Spinal cord (tissue), 10 donors: ENCODE results near the gene PSG5. TPM values are rescaled to one million over a fixed set of nuclear protein-coding genes. Genes with fewer than 3 reads are reported as not detected.
A peak's percentile ranks its signal among the peaks of the same experiment; 100 is the strongest.
"Not testable (repeated sequence)": the region's sequence is repeated elsewhere in the genome, so short reads cannot be mapped to it uniquely, and the experiment has no call there.

Source experiments
- DNase-seq, 6 donors: peaks; one replicate each; pipeline versions ENCODE4 v3.0.0 to v3.0.0-alpha.2; 2013 to 2015; ENCODE audit warnings: low spot score in 6 of 6, low read depth in 4 of 6
- H3K27ac ChIP-seq: one replicate; pipeline ENCODE4 v1.5.1; 2013; ENCODE audit warnings: low read depth, low read length, control low read depth
- H3K27me3 ChIP-seq: one replicate; pipeline ENCODE4 v1.6.1; 2013; ENCODE audit warnings: low read length; ENCODE audit not compliant: control insufficient read depth, insufficient read depth
- H3K36me3 ChIP-seq: one replicate; pipeline ENCODE4 v1.6.1; 2013; ENCODE audit warnings: low read length; ENCODE audit not compliant: control insufficient read depth, insufficient read depth
- H3K4me1 ChIP-seq: one replicate; pipeline ENCODE4 v1.6.1; 2013; ENCODE audit warnings: low read length; ENCODE audit not compliant: control insufficient read depth, insufficient read depth
- H3K4me3 ChIP-seq: one replicate; pipeline ENCODE4 v1.5.1; 2013; ENCODE audit warnings: low read depth, low read length, control low read depth
- H3K9me3 ChIP-seq: one replicate; pipeline ENCODE4 v1.6.1; 2013; ENCODE audit warnings: low read length; ENCODE audit not compliant: control insufficient read depth, insufficient read depth
- WGBS: methylation state at CpG from one replicate; pipeline ENCODE4 v1.1.5; 2013; ENCODE audit warnings: missing lambda C conversion rate; ENCODE audit not compliant: insufficient coverage; 5-methylcytosine and 5-hydroxymethylcytosine counted together
- long read RNA-seq, 4 donors: transcript quantifications; one replicate each; lab custom pipeline, GENCODE V29; 2026
- polyA plus RNA-seq, 2 donors: library from polyadenylated mRNA; unstranded; fragments of 120-200 nt; gene quantifications; one replicate each; pipeline ENCODE4 v1.2.1, GENCODE V29; 2013; ENCODE audit not compliant: insufficient read length in 2 of 2
- total RNA-seq, 2 donors: library from RNA; depleted of rRNA in 1 of 2; stranded (reverse); fragments of 120-200 nt in 1 of 2; fragments of >200 nt in 1 of 2; gene quantifications; one replicate each; pipeline versions ENCODE4 v1.2.3 to v1.2.4, GENCODE V29; 2013 to 2014
- donor health status: healthy.

Gene PSG5
- total RNA-seq (under 1 TPM in 1 of 2 donors, not detected in 1; 0.50 TPM), polyA plus RNA-seq (under 1 TPM; 0.35 to 0.51 TPM)
- long read RNA-seq, donor 1: 0 reads
- long read RNA-seq, donor 2: 0 reads
- long read RNA-seq, donor 3: 0 reads
- long read RNA-seq, donor 4: 0 reads

DNA sequence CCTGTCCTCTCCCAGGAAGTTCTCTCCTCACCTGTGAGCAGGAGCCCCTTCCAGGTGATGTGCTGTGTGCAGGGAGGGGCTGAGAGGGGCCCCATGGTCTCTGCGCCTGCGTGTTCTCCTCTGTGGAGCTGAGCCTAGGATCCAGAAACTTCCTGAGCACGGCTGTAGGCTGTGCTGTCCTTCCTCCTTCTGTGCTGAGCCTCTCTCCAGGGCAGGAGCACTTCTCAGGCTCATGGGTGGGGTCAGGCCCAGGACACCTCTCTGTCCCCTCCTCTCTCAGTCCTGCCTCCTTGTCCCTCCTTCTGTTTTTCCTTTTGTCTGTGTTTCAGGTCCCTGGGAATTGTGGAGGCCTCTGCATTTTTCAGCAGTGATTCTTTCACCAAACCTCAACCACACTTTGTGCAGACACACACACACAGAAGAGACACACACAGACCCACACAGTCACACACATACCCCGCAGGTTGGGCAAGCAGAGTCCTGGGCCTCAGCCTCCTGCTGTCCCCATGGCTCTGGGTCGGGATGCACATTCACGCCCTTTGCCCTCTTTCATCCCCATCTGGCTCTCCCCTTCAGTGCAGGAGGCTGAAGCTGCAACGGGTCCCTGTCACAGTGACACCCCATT is at the start of gene PSG5:
Gene PSG5, minus strand, starts transcription at position 226 of the 625 bp plus-strand sequence. Its CDS starts 131 bp downstream, at position 95.
- not testable (repeated sequence) for H3K36me3 ChIP-seq, DNase-seq, H3K9me3 ChIP-seq, H3K4me1 ChIP-seq, H3K4me3 ChIP-seq, H3K27ac ChIP-seq, H3K27me3 ChIP-seq
- WGBS: 82% methylated on average over 4 of the region's 7 CpGs

- DNase-seq, H3K9me3 ChIP-seq, H3K36me3 ChIP-seq, H3K27ac ChIP-seq, H3K4me3 ChIP-seq, H3K4me1 ChIP-seq, H3K27me3 ChIP-seq: not testable (repeated sequence)
- no CpG with 5 or more reads among the region's 3 CpGs for WGBS
Observed at GRCh38 chr19:43235686-43236085, 49.4 kb upstream of the PSG5 start.

GRCh38 chr19:43229315-43229714 is 43.0 kb upstream of the PSG5 start:
- H3K27ac ChIP-seq: no peak overlapping the region
- H3K36me3 ChIP-seq: no peaks in the 10 kb centered on the region
- no peaks in the 10 kb centered on the region for H3K27me3 ChIP-seq
- no peaks in the 10 kb centered on the region for H3K4me1 ChIP-seq
- WGBS: no CpG with 5 or more reads among the region's 2 CpGs
- H3K9me3 ChIP-seq: peaks cover 9% of the 10 kb centered on the region
- H3K4me3 ChIP-seq: no peak overlapping the region
- DNase-seq: no peak

DNA sequence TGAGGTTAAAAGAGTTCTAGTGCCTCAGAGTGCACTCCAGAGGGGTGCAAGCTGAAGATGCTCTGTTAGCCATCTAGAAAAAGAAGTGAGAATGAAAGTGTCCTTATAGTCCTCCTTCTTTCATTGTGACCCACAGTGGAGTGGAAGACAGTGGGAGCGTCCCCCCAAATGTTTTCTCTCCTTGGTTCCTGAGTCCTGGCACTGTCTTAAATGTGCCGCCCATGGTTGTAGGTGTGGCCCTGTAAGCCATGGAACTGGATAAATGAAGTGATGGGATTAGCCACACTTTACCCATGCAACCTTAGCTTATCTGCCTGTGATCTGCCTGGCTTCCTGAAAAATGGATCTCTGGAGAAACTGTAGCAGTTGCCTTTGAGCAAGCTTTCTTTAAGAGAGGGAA is 42.4 kb upstream of the PSG5 start:
- peak in 3 of 6 donors; percentile 0 to 26 (median 1) for DNase-seq
- H3K36me3 ChIP-seq, H3K4me1 ChIP-seq, H3K27me3 ChIP-seq, H3K9me3 ChIP-seq, H3K27ac ChIP-seq, H3K4me3 ChIP-seq: not testable (repeated sequence)
- WGBS: no CpG with 5 or more reads among the region's 2 CpGs

GRCh38 chr19:43226986-43227385 is 40.6 kb upstream of the PSG5 start:
- H3K27me3 ChIP-seq, H3K9me3 ChIP-seq, H3K27ac ChIP-seq, H3K4me3 ChIP-seq, H3K4me1 ChIP-seq, DNase-seq, H3K36me3 ChIP-seq: not testable (repeated sequence)
- WGBS: no CpG with 5 or more reads among the region's 1 CpG

- no CpG with 5 or more reads among the region's 2 CpGs for WGBS
- peaks cover 9% of the 10 kb centered on the region for H3K9me3 ChIP-seq
- no peaks in the 10 kb centered on the region for H3K27me3 ChIP-seq
- no peaks in the 10 kb centered on the region for H3K4me1 ChIP-seq
- no peak for DNase-seq
- no peak overlapping the region for H3K4me3 ChIP-seq
- no peaks in the 10 kb centered on the region for H3K36me3 ChIP-seq
- H3K27ac ChIP-seq: no peak overlapping the region
Observed at GRCh38 chr19:43224855-43225253, 38.5 kb upstream of the PSG5 start.

DNA sequence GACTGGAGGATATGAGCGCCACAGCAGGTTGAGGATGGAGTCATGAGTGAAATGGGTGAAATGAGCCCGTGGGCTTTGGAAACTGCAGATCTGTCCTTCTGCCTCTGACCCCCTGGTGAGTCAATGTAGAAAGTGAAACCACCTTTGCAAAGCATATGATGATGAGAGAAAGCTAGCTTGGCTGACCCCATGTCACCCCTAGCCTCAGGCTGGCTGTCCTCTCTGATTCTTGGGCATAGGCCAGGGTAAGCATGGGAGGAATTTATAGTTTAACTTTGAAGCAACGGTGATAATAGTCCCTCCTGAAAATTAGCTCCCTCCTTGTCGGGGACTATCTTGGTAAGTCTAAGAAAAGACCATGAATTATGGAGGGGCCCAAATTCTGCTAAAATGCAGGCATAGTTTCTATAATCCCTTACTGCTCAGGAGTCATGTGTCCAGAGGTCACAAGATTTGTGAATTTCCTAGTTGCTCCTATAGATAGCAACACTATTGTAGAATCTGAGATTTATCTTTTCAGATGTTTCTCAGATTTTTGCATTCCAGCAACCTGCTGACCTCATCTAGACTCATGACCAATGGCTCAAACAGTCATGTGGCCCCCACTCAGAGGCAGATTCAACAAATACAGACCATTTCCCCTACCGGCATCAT is 38.0 kb upstream of the PSG5 start:
- no CpG with 5 or more reads among the region's 5 CpGs for WGBS
- H3K9me3 ChIP-seq: not testable (repeated sequence)

DNA sequence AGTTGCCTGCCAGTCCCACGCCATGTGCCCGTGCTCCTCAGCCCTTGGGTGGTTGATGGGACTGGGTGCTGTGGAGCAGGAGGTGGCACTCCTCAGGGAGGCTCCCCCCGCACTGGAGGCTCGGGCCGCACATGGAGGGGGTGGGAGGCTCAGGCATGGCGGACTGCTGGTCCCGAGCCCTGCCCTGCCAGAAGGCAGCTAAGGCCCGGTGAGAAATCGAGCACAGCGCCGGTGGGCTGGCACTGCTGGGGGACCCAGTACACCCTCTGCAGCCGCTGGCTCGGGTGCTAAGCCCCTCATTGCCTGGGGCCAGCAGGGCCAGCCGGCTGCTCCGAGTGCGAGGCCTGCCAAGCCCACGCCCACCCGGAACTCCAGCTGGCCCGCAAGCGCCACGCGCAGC is 35.6 kb upstream of the PSG5 start:
- H3K4me3 ChIP-seq, H3K27me3 ChIP-seq, H3K4me1 ChIP-seq, DNase-seq, H3K36me3 ChIP-seq, H3K9me3 ChIP-seq, H3K27ac ChIP-seq: not testable (repeated sequence)
- no CpG with 5 or more reads among the region's 22 CpGs for WGBS

More for the DNA sequence above, 38.0 kb upstream of the PSG5 start:
- not testable (repeated sequence) for H3K36me3 ChIP-seq, H3K27ac ChIP-seq, H3K4me3 ChIP-seq, H3K27me3 ChIP-seq, H3K4me1 ChIP-seq, DNase-seq

DNA sequence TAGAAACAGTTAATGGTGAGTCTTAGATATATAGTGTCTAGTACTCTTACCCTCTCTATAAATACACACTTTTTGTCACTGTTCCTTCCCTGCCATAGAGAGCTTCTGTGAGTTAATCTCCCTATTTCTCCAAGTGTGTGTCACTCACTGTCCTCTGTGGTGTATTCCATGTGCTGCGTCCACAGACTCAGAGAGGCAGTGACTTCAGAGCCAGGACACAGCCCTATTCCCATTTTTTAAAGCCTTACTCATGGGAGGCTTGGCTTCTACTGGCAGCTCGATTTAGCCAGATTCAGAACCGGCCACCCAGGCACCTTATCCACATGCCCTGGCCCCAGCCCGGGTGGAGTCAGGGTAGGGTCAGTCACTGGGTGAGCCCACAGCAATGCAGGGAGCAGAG is 32.8 kb upstream of the PSG5 start:
- H3K27ac ChIP-seq, H3K9me3 ChIP-seq, DNase-seq, H3K4me1 ChIP-seq, H3K4me3 ChIP-seq, H3K27me3 ChIP-seq, H3K36me3 ChIP-seq: not testable (repeated sequence)
- no CpG with 5 or more reads among the region's 4 CpGs for WGBS

DNA sequence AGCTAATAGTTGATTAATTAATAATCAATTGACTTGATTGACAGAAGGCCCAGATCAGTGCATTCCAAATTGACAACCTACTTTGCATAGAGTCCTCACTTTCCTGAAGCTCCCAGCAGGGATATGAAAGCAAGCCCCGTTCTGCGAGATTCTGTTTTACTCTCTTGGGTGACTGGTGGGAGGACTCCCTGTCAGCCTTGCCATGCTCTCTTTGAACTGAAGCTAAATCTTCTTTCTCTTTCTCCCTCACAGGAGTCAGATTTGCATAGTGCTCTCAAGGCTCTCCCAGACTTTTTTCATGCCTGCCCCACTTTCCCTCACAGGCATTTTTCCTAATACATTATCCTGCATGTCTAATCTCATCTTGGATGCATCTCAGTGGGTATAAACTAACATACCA is 29.5 kb upstream of the PSG5 start:
- no CpG with 5 or more reads among the region's 2 CpGs for WGBS
- not testable (repeated sequence) for H3K27me3 ChIP-seq, H3K4me1 ChIP-seq, DNase-seq, H3K4me3 ChIP-seq, H3K9me3 ChIP-seq, H3K36me3 ChIP-seq, H3K27ac ChIP-seq
